ENCODE measurements around the gene ARF6.

DNA sequence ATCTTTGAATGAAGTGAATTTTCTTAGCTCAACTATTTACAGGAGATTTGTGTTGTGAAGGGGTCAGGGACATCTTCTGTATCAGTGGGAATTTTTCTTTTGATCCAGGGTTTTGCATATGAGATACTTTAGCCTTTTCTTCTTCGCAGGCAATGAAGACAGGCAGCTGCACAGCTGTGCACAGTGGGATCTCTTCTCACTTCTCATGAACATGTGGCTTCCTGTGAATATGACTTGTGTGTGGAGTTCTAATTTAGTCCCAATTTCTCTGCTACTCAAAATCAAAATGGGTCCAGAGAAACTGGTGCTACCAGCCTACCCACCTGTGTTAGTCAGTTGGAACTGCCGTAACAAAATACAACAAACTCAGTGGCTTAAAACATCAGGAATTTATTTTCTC is 37.8 kb downstream of the ARF6 start:
- TF ChIP-seq, protein P1, sequence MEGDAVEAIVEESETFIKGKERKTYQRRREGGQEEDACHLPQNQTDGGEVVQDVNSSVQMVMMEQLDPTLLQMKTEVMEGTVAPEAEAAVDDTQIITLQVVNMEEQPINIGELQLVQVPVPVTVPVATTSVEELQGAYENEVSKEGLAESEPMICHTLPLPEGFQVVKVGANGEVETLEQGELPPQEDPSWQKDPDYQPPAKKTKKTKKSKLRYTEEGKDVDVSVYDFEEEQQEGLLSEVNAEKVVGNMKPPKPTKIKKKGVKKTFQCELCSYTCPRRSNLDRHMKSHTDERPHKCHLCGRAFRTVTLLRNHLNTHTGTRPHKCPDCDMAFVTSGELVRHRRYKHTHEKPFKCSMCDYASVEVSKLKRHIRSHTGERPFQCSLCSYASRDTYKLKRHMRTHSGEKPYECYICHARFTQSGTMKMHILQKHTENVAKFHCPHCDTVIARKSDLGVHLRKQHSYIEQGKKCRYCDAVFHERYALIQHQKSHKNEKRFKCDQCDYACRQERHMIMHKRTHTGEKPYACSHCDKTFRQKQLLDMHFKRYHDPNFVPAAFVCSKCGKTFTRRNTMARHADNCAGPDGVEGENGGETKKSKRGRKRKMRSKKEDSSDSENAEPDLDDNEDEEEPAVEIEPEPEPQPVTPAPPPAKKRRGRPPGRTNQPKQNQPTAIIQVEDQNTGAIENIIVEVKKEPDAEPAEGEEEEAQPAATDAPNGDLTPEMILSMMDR (IDR thresholded peaks at IDR 0.05; ENCODE audit: poor library complexity, severe bottlenecking): no peak
- TF ChIP-seq EP300 (conservative IDR thresholded peaks at IDR 0.05; ENCODE audit: poor library complexity, severe bottlenecking) (no peak), POLR2AphosphoS5 (IDR thresholded peaks at IDR 0.05) (no peak), EZH2 (IDR thresholded peaks at IDR 0.05; ENCODE audit: borderline replicate concordance, insufficient read depth, low read length, poor library complexity, severe bottlenecking) (no peak), MXI1 (conservative IDR thresholded peaks at IDR 0.05; ENCODE audit: poor library complexity, severe bottlenecking) (no peak)
